HepG2 (cell line): Measurements from ENCODE around the gene FXN. TPM values are rescaled to one million over a fixed set of nuclear protein-coding genes. Genes with fewer than 3 reads are reported as not detected.

Experiments used
- AGO2 ChIP-seq: fragments of 200-400 bp; formaldehyde crosslinking; optimal IDR thresholded peaks from 2 replicates; pipeline ENCODE3; 2017; ENCODE audit warnings: mild to moderate bottlenecking, low read depth, low read length, moderate library complexity
- GTF3A ChIP-seq: sonication (generic); formaldehyde crosslinking; conservative IDR thresholded peaks from 2 replicates; pipeline ENCODE4 v1.4.0; 2020; ENCODE audit warnings: mild to moderate bottlenecking, missing genetic modification reagents
- ISL2 ChIP-seq: sonication (generic); formaldehyde crosslinking; IDR thresholded peaks from 2 replicates; pipeline ENCODE4 v1.5.0; 2020; ENCODE audit warnings: missing genetic modification reagents
- KMT2B ChIP-seq: IDR thresholded peaks from 2 replicates; pipeline ENCODE4 v1.6.1; 2016; ENCODE audit warnings: missing genetic modification reagents, missing compliant biosample characterization
- MIXL1 ChIP-seq: IDR thresholded peaks from 2 replicates; pipeline ENCODE4 v1.6.1; 2016
- NFE2L2 ChIP-seq: fragments of 150-350 bp; IDR thresholded peaks from 2 replicates; pipeline ENCODE4 v1.6.1; 2014; ENCODE audit warnings: low read length
- NFIC ChIP-seq: IDR thresholded peaks from 2 replicates; pipeline ENCODE4 v1.6.1; 2012; ENCODE audit warnings: mild to moderate bottlenecking, low read length, inconsistent platforms
- NR2F2 ChIP-seq: IDR thresholded peaks from 2 replicates; pipeline ENCODE4 v1.6.1; 2012; ENCODE audit warnings: low read depth, inconsistent platforms, borderline replicate concordance
- PTBP1 ChIP-seq: fragments of 200-400 bp; formaldehyde crosslinking; IDR thresholded peaks from 2 replicates; pipeline ENCODE4 v1.6.1; 2018; ENCODE audit warnings: low read length, low read depth; ENCODE audit not compliant: poor library complexity, severe bottlenecking
- TBX2 ChIP-seq: sonication (generic); formaldehyde crosslinking; IDR thresholded peaks from 2 replicates; pipeline ENCODE4 v1.5.0; 2020; ENCODE audit warnings: missing genetic modification reagents, mild to moderate bottlenecking, borderline replicate concordance
- TRIM24 ChIP-seq: sonication (generic); formaldehyde crosslinking; IDR thresholded peaks from 2 replicates; pipeline ENCODE4 v1.8.0; 2022; ENCODE audit warnings: mild to moderate bottlenecking, missing genetic modification reagents
- ZBTB33 ChIP-seq: sonication (generic); formaldehyde crosslinking; IDR thresholded peaks from 2 replicates; pipeline ENCODE4 v1.4.0; 2020; ENCODE audit warnings: missing genetic modification reagents
- ZNF350 ChIP-seq: sonication (generic); formaldehyde crosslinking; IDR thresholded peaks from 2 replicates; pipeline ENCODE4 v1.4.0; 2020; ENCODE audit warnings: mild to moderate bottlenecking, low read depth, missing genetic modification reagents, borderline replicate concordance
- ZNF564 ChIP-seq: sonication (generic); formaldehyde crosslinking; IDR thresholded peaks from 2 replicates; pipeline ENCODE4 v1.8.1; 2023; ENCODE audit warnings: mild to moderate bottlenecking, missing genetic modification reagents
- ZNF567 ChIP-seq: sonication (generic); formaldehyde crosslinking; IDR thresholded peaks from 2 replicates; pipeline ENCODE4 v1.8.1; 2023; ENCODE audit warnings: mild to moderate bottlenecking, missing genetic modification reagents, borderline replicate concordance
- ZNF800 ChIP-seq: sonication (generic); formaldehyde crosslinking; IDR thresholded peaks from 2 replicates; pipeline ENCODE4 v1.4.0; 2020; ENCODE audit warnings: missing genetic modification reagents
- polyA plus RNA-seq, 8 experiments: library from polyadenylated mRNA; depleted of rRNA in 3 of 8; stranded (reverse) in 7 of 8; unstranded in 1 of 8; fragments of >200 nt; fragmentation: Illumina TruSeq in 4 of 8; extraction: Trizol in 4 of 8; gene quantifications; 2 replicates each; pipeline versions ENCODE4 v1.2.1 to v1.2.3, GENCODE V29; 2011 to 2016; ENCODE audit warnings: low read depth in 4 of 8, missing spikeins in 1 of 8, mixed read lengths in 1 of 8; ENCODE audit not compliant: insufficient read depth in 1 of 8
- total RNA-seq, 5 experiments: library from RNA; depleted of rRNA; stranded (reverse); fragments of >200 nt; fragmentation: Illumina TruSeq; extraction: Trizol; gene quantifications; 2 replicates each; pipeline ENCODE4 v1.2.3, GENCODE V29; 2016; ENCODE audit warnings: low read depth in 1 of 5
- TF ChIP-seq, protein P1 (sequence below): sonication (generic); formaldehyde crosslinking; IDR thresholded peaks from 2 replicates; pipeline ENCODE4 v1.9.0; 2021; ENCODE audit warnings: missing genetic modification reagents, borderline replicate concordance
- TF ChIP-seq, protein P2 (sequence below): sonication (generic); formaldehyde crosslinking; IDR thresholded peaks from 2 replicates; pipeline ENCODE4 v1.5.1; 2020; ENCODE audit warnings: missing genetic modification reagents, mild to moderate bottlenecking, borderline replicate concordance
- TF ChIP-seq, protein P3 (sequence below): sonication (generic); formaldehyde crosslinking; IDR thresholded peaks from 2 replicates; pipeline ENCODE4 v1.4.0; 2020; ENCODE audit warnings: missing genetic modification reagents

Gene FXN
- total and polyA plus RNA-seq, 2 of the 13 experiments (the other 11 are each of a cell fraction or from before 2014, with no cell fraction given), result 24.1 to 26.0 TPM

GRCh38 chr9:69104830-69105527 lies 69.4 kb downstream of the FXN start (continued):
- TF ChIP-seq ZNF800 (CRISPR knock-in tag) (no peak), ZBTB33 (CRISPR knock-in tag) (no peak), NFIC (peak; percentile 89), ZNF567 (CRISPR knock-in tag) (no peak), TRIM24 (CRISPR knock-in tag) (no peak), NFE2L2 (no peak), TBX2 (CRISPR knock-in tag) (peak; percentile 75), ZNF564 (CRISPR knock-in tag) (no peak), KMT2B (CRISPR knock-in tag) (no peak), ISL2 (CRISPR knock-in tag) (no peak; the same call in 1 of the 2 replicates), GTF3A (CRISPR knock-in tag) (no peak), MIXL1 (0 out of 2 replicates have a peak, but pooled peaks have one; percentile 52), AGO2 (no peak), ZNF350 (no peak), NR2F2 (no peak), PTBP1 (no peak)
- TF ChIP-seq, protein P1, sequence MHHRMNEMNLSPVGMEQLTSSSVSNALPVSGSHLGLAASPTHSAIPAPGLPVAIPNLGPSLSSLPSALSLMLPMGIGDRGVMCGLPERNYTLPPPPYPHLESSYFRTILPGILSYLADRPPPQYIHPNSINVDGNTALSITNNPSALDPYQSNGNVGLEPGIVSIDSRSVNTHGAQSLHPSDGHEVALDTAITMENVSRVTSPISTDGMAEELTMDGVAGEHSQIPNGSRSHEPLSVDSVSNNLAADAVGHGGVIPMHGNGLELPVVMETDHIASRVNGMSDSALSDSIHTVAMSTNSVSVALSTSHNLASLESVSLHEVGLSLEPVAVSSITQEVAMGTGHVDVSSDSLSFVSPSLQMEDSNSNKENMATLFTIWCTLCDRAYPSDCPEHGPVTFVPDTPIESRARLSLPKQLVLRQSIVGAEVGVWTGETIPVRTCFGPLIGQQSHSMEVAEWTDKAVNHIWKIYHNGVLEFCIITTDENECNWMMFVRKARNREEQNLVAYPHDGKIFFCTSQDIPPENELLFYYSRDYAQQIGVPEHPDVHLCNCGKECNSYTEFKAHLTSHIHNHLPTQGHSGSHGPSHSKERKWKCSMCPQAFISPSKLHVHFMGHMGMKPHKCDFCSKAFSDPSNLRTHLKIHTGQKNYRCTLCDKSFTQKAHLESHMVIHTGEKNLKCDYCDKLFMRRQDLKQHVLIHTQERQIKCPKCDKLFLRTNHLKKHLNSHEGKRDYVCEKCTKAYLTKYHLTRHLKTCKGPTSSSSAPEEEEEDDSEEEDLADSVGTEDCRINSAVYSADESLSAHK, result no peak
- TF ChIP-seq, protein P2, sequence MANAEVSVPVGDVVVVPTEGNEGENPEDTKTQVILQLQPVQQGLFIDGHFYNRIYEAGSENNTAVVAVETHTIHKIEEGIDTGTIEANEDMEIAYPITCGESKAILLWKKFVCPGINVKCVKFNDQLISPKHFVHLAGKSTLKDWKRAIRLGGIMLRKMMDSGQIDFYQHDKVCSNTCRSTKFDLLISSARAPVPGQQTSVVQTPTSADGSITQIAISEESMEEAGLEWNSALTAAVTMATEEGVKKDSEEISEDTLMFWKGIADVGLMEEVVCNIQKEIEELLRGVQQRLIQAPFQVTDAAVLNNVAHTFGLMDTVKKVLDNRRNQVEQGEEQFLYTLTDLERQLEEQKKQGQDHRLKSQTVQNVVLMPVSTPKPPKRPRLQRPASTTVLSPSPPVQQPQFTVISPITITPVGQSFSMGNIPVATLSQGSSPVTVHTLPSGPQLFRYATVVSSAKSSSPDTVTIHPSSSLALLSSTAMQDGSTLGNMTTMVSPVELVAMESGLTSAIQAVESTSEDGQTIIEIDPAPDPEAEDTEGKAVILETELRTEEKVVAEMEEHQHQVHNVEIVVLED (CRISPR knock-in tag), result no peak
- TF ChIP-seq, protein P3, sequence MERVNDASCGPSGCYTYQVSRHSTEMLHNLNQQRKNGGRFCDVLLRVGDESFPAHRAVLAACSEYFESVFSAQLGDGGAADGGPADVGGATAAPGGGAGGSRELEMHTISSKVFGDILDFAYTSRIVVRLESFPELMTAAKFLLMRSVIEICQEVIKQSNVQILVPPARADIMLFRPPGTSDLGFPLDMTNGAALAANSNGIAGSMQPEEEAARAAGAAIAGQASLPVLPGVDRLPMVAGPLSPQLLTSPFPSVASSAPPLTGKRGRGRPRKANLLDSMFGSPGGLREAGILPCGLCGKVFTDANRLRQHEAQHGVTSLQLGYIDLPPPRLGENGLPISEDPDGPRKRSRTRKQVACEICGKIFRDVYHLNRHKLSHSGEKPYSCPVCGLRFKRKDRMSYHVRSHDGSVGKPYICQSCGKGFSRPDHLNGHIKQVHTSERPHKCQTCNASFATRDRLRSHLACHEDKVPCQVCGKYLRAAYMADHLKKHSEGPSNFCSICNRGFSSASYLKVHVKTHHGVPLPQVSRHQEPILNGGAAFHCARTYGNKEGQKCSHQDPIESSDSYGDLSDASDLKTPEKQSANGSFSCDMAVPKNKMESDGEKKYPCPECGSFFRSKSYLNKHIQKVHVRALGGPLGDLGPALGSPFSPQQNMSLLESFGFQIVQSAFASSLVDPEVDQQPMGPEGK (CRISPR knock-in tag), result no peak; the same call in 1 of the 2 replicates
